Activated T-cell treated with anti-CD3 and anti-CD28 coated beads for 1 hour (primary cell): ENCODE results near the gene QPCT.

Source experiments
- DNase-seq: peaks from one replicate; pipeline ENCODE4 v3.0.0-alpha.2; 2020; ENCODE audit warnings: low read depth

QPCT gene

GRCh38 chr2:37324786-37325624 is 19.4 kb upstream of the QPCT start, which contains the start of gene PRKD3:
Gene PRKD3 (minus strand): TSS chr2:37324833. CDS start chr2:37316524, 8,309 bp downstream.
- DNase-seq: peak; percentile 33

GRCh38 chr2:37325625-37326071 is 18.8 kb upstream of the QPCT start:
- DNase-seq: no peak

GRCh38 chr2:37326285-37326684 is 18.1 kb upstream of the QPCT start:
- DNase-seq: no peak

GRCh38 chr2:37326866-37327634 is 17.4 kb upstream of the QPCT start:
- no peak for DNase-seq

GRCh38 chr2:37330681-37331080 is 13.7 kb upstream of the QPCT start:
- no peak for DNase-seq

- no peak for DNase-seq
Observed at GRCh38 chr2:37332560-37332959, 11.9 kb upstream of the QPCT start.

GRCh38 chr2:37333256-37333655 is 11.2 kb upstream of the QPCT start:
- DNase-seq: no peak

GRCh38 chr2:37335604-37336003 is 8.8 kb upstream of the QPCT start:
- DNase-seq: no peak

- no peak for DNase-seq
Observed at GRCh38 chr2:37337620-37338280, 6.7 kb upstream of the QPCT start.

GRCh38 chr2:37338933-37339332 is 5.5 kb upstream of the QPCT start:
- no peak for DNase-seq

GRCh38 chr2:37340637-37341036 is 3.8 kb upstream of the QPCT start:
- no peak for DNase-seq

- DNase-seq: no peak
Observed at GRCh38 chr2:37342591-37343220, 1.7 kb upstream of the QPCT start.

- no peak for DNase-seq
Observed at GRCh38 chr2:37343537-37344434, 644 bp upstream of the QPCT start.

- no peak for DNase-seq
Observed at GRCh38 chr2:37348155-37348554, 3.7 kb downstream of the QPCT start.

- no peak for DNase-seq
Observed at GRCh38 chr2:37349231-37349860, 4.9 kb downstream of the QPCT start.

GRCh38 chr2:37350034-37350433 is 5.6 kb downstream of the QPCT start:
- no peak for DNase-seq

GRCh38 chr2:37354531-37354930 is 10.1 kb downstream of the QPCT start:
- DNase-seq: no peak

- DNase-seq: no peak
Observed at GRCh38 chr2:37355735-37356134, 11.3 kb downstream of the QPCT start.

GRCh38 chr2:37356299-37356698 is 11.9 kb downstream of the QPCT start:
- no peak for DNase-seq

GRCh38 chr2:37357069-37357468 is 12.6 kb downstream of the QPCT start:
- DNase-seq: no peak

- no peak for DNase-seq
Observed at GRCh38 chr2:37357530-37357929, 13.1 kb downstream of the QPCT start.
